ENCODE measurements around the gene CTF1.
"Not testable (repeated sequence)": the region's sequence is repeated elsewhere in the genome, so short reads cannot be mapped to it uniquely, and the experiment has no call there.

Gene CTF1

DNA sequence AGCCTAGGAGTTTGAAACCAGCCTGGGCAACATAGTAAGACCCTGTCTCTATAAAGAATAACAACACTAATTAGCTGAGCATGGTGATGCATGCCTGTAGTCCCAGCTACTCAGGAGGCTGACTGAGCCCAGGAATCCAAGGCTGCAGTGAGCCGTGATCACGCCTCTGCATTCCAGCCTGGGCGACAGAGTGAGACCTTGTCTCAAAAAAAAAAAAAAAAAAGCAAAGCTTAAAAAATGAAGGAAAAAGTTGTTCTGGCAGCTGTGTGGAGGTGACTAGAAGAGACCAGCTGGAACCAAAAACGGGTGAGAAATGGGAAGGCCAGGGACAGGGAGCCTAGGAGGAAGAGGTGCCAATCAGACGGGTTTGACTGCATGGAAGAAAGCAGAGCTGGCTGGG lies 6.7 kb upstream of the CTF1 start:
- Histone ChIP-seq H3K36me3 (ENCODE audit: insufficient read depth, insufficient read length, low read length) (peaks cover 47% of the 10 kb centered on the region), H3K4me1 (ENCODE audit: insufficient read depth, insufficient read length) (peaks cover 8% of the 10 kb centered on the region), H3K9ac (ENCODE audit: insufficient read length, low read depth) (no peak overlapping the region), H3K27me3 (ENCODE audit: insufficient read depth, insufficient read length) (peaks cover 9% of the 10 kb centered on the region), H3K4me3 (ENCODE audit: insufficient read length, low read depth) (no peak overlapping the region), H3K9me3 (ENCODE audit: insufficient read depth, low read length) (no peaks in the 10 kb centered on the region)
- no peak for DNase-seq (ENCODE audit: low read depth, low spot score)
- TF ChIP-seq ZNF274 (IDR thresholded peaks at IDR 0.05; ENCODE audit: low read depth, low read length) = no peak

DNA sequence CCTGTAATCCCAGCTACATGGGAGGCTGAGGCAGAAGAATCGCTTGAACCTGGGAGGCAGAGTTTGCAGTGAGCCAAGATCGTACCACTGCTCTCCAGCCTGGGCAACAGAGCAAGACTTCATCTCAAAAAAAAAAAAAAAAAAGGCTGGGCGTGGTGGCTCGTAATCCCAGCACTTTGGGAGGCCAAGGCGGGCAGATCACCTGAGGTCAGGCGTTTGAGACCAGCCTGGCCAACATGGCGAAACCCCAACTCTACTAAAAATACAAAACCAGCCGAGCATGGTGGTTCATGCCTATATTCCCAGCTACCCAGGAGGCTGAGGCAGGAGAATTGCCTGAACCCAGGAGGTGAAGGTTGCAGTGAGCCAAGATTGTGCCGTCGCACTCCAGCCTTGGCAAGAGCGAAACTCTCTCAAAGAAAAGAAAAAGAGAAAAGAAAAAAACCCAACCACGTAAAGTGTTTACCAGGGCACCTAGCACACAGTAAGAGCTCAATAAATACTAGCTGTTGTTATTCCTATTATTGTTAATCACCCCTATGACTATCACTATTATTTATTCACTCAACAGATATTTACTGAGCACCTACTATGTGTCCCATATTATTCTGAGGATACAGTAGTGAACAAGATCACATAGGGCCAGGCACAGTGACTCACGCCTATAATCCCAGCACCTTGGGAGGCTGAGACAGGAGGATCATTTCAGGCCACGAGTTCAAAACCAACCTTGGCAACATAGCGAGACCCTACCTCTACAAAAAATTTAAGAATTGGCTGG lies 5.2 kb upstream of the CTF1 start:
- Histone ChIP-seq H3K27me3 (ENCODE audit: insufficient read depth, insufficient read length) (peaks cover 13% of the 10 kb centered on the region), H3K36me3 (ENCODE audit: insufficient read depth, insufficient read length, low read length) (peaks cover 35% of the 10 kb centered on the region)
- not testable (repeated sequence) for H3K9me3 ChIP-seq (ENCODE audit: insufficient read depth, low read length); H3K4me1 ChIP-seq (ENCODE audit: insufficient read depth, insufficient read length); H3K9ac ChIP-seq (ENCODE audit: insufficient read length, low read depth); H3K4me3 ChIP-seq (ENCODE audit: insufficient read length, low read depth); DNase-seq (ENCODE audit: low read depth, low spot score)

DNA sequence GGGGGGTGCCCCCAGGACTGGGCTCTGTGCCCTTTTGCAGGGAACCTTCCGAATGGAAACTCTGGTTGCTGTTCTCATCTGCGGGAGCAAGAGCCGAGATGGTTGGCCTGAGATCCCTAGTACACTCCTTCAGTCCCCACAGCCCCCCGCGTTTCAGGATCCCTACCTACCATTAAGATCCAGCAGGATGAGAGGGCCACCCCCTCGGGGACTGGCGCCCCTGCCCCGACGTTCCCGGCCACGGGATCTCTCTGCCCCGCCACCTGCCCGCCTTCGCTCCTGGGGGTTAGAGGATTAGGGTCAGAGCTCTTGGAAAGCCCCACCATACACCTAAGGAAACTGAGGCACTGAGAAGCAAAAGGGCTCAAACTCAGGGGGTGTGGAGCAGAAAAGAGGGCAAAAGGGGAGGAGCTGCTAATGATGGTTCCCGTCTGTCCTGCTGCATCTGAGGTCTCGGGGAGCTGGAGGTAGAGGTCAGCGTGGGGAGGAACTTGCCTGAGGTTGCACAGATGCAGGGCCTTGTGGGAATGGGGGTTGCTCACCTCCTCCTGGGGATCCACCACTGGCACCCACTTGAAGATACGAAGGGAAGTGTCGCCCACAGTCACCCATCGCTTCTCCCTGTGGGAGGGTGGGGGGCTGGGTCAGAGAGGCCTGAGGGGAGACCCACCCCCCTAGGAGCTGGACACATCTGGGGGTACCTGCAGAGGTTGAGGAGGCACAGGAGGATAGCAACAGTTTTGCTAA lies 3.6 kb upstream of the CTF1 start:
- DNase-seq (ENCODE audit: low read depth, low spot score) = no peak
- peaks cover 13% of the 10 kb centered on the region for H3K27me3 ChIP-seq (ENCODE audit: insufficient read depth, insufficient read length)
- no peaks in the 10 kb centered on the region for H3K9me3 ChIP-seq (ENCODE audit: insufficient read depth, low read length)
- H3K9ac ChIP-seq (ENCODE audit: insufficient read length, low read depth) = peak overlapping the region; percentile 95
- H3K4me1 ChIP-seq (ENCODE audit: insufficient read depth, insufficient read length) = peaks cover 8% of the 10 kb centered on the region
- no peak for TF ChIP-seq SUZ12 (IDR thresholded peaks at IDR 0.05; ENCODE audit: extremely low read depth, insufficient read depth, insufficient read length)
- TF ChIP-seq YY1 (IDR thresholded peaks at IDR 0.05; ENCODE audit: insufficient read depth, insufficient read length) = no peak
- no peak for TF ChIP-seq ZNF274 (IDR thresholded peaks at IDR 0.05; ENCODE audit: low read depth, low read length)
- peaks cover 22% of the 10 kb centered on the region for H3K36me3 ChIP-seq (ENCODE audit: insufficient read depth, insufficient read length, low read length)
- peak overlapping the region; percentile 87 for H3K4me3 ChIP-seq (ENCODE audit: insufficient read length, low read depth)

- Histone ChIP-seq H3K9me3 (ENCODE audit: insufficient read depth, low read length) (no peaks in the 10 kb centered on the region), H3K4me1 (ENCODE audit: insufficient read depth, insufficient read length) (peaks cover 8% of the 10 kb centered on the region), H3K9ac (ENCODE audit: insufficient read length, low read depth) (peak overlapping the region; percentile 95), H3K27me3 (ENCODE audit: insufficient read depth, insufficient read length) (peaks cover 13% of the 10 kb centered on the region), H3K36me3 (ENCODE audit: insufficient read depth, insufficient read length, low read length) (peaks cover 20% of the 10 kb centered on the region), H3K4me3 (ENCODE audit: insufficient read length, low read depth) (peak overlapping the region; percentile 87)
- no peak for TF ChIP-seq SUZ12 (IDR thresholded peaks at IDR 0.05; ENCODE audit: extremely low read depth, insufficient read depth, insufficient read length)
- TF ChIP-seq ZNF274 (IDR thresholded peaks at IDR 0.05; ENCODE audit: low read depth, low read length) = no peak
- TF ChIP-seq YY1 (IDR thresholded peaks at IDR 0.05; ENCODE audit: insufficient read depth, insufficient read length) = no peak
- no peak for DNase-seq (ENCODE audit: low read depth, low spot score)
These were observed 3.0 kb upstream of the CTF1 start for GRCh38 chr16:30893417-30893743.

- Histone ChIP-seq H3K9ac (ENCODE audit: insufficient read length, low read depth) (peak within 1 kb of the TSS; percentile 95), H3K36me3 (ENCODE audit: insufficient read depth, insufficient read length, low read length) (peaks cover 15% of the 10 kb centered on the region), H3K4me3 (ENCODE audit: insufficient read length, low read depth) (peak within 1 kb of the TSS; percentile 87), H3K9me3 (ENCODE audit: insufficient read depth, low read length) (no peaks in the 10 kb centered on the region), H3K4me1 (ENCODE audit: insufficient read depth, insufficient read length) (peaks cover 8% of the 10 kb centered on the region), H3K27me3 (ENCODE audit: insufficient read depth, insufficient read length) (peaks cover 13% of the 10 kb centered on the region)
- no peak for TF ChIP-seq ZNF274 (IDR thresholded peaks at IDR 0.05; ENCODE audit: low read depth, low read length)
- TF ChIP-seq SUZ12 (IDR thresholded peaks at IDR 0.05; ENCODE audit: extremely low read depth, insufficient read depth, insufficient read length) = no peak
- no peak for TF ChIP-seq YY1 (IDR thresholded peaks at IDR 0.05; ENCODE audit: insufficient read depth, insufficient read length)
- peak; percentile 76 for DNase-seq (ENCODE audit: low read depth, low spot score)
These were observed 2.5 kb upstream of the CTF1 start, which contains the start of gene BCL7C for GRCh38 chr16:30893744-30894539. Gene BCL7C, minus strand, starts transcription at chr16:30894077. Its CDS starts 133 bp downstream, at chr16:30893944.

DNA sequence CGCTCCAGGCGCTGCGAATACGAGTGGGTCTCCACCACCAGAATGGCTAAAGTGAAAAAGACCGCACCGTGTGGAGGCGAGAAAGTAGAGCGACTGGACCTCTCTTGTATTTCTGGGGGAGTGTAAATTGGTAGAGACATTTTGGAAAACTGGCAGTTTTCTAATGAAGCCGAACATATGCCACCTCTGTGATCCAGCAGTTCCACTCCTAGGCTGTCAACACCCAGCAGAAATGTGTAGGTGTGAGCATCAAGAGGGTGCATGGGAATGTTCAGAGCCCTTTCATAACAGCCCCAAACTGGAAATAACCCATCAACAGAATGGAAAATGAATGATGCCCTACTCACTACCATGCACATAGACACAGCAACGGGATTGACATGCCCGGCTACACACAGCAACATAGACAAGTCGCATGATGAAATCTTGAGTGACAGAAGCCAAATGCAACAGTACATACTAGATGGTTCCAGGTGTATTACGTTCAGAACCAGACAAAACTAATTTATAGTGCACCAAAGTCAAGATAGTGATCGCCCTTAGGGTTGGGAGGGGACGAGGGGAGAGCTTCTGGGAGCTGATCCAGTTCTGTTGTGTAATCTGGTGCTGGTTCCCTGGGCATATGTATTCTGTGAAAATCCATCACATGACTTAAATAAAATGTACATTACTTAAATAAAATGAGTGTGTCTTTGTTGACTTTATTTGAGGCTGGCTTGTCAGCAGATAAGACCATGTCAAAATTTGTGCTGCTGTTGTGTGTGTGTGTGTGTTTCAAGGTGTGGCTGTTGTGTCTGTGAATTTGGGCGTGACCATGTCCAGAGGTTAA lies 1.7 kb upstream of the CTF1 start:
- H3K4me3 ChIP-seq (ENCODE audit: insufficient read length, low read depth) = peak overlapping the region; percentile 65
- peaks cover 8% of the 10 kb centered on the region for H3K4me1 ChIP-seq (ENCODE audit: insufficient read depth, insufficient read length)
- H3K9me3 ChIP-seq (ENCODE audit: insufficient read depth, low read length) = no peaks in the 10 kb centered on the region
- no peak for DNase-seq (ENCODE audit: low read depth, low spot score)
- no peak for TF ChIP-seq ZNF274 (IDR thresholded peaks at IDR 0.05; ENCODE audit: low read depth, low read length)
- TF ChIP-seq SUZ12 (IDR thresholded peaks at IDR 0.05; ENCODE audit: extremely low read depth, insufficient read depth, insufficient read length) = no peak
- no peak for TF ChIP-seq YY1 (IDR thresholded peaks at IDR 0.05; ENCODE audit: insufficient read depth, insufficient read length)
- H3K36me3 ChIP-seq (ENCODE audit: insufficient read depth, insufficient read length, low read length) = peaks cover 14% of the 10 kb centered on the region
- peaks cover 13% of the 10 kb centered on the region for H3K27me3 ChIP-seq (ENCODE audit: insufficient read depth, insufficient read length)
- peak overlapping the region; percentile 80 for H3K9ac ChIP-seq (ENCODE audit: insufficient read length, low read depth)

Measured in NT2/D1 (cell line).